Sigmoid colon (tissue), 7 donors: ENCODE measurements around the gene MRPL38. TPM values are rescaled to one million over a fixed set of nuclear protein-coding genes. Genes with fewer than 3 reads are reported as not detected.
"Not testable (repeated sequence)": the region's sequence is repeated elsewhere in the genome, so short reads cannot be mapped to it uniquely, and the experiment has no call there.

Experiments
- DNase-seq: peaks from one replicate; pipeline ENCODE4 v3.0.0-alpha.2; 2019
- H3K27ac ChIP-seq, 4 donors: fragments of 200-600 bp; sonication (generic); one replicate each; pipeline ENCODE4 v1.5.1; 2016 to 2019; ENCODE audit warnings: mild to moderate bottlenecking in 1 of 4
- H3K27me3 ChIP-seq, 3 donors: fragments of 200-600 bp; sonication (generic); one replicate each; pipeline ENCODE4 v1.5.1; 2019; ENCODE audit warnings: mild to moderate bottlenecking in 1 of 3
- H3K36me3 ChIP-seq, 4 donors: fragments of 200-600 bp; sonication (generic); one replicate each; pipeline ENCODE4 v1.5.1; 2016 to 2019
- H3K4me1 ChIP-seq, 4 donors: fragments of 200-600 bp; sonication (generic); one replicate each; pipeline ENCODE4 v1.5.1; 2017 to 2019
- H3K4me3 ChIP-seq, 4 donors: fragments of 200-600 bp; sonication (generic); one replicate each; pipeline ENCODE4 v1.5.1; 2017 to 2019; ENCODE audit warnings: mild to moderate bottlenecking in 2 of 4, moderate library complexity in 1 of 4
- H3K9me3 ChIP-seq, 4 donors: fragments of 200-600 bp in 3 of 4; sonication (generic) in 3 of 4; one replicate each; pipeline versions ENCODE4 v1.5.1 to v1.6.1; 2013 to 2019
- EP300 ChIP-seq, 4 donors: sonication (generic); formaldehyde crosslinking; IDR thresholded peaks; one replicate each; pipeline ENCODE4 v1.6.1; 2017; ENCODE audit warnings: antibody characterized with exemption in 4 of 4
- POLR2A ChIP-seq, 2 donors: fragments of 450-650 bp; IDR thresholded peaks; one replicate each; pipeline ENCODE4 v1.6.1; 2016; ENCODE audit warnings: antibody characterized with exemption in 2 of 2, mild to moderate bottlenecking in 2 of 2, moderate library complexity in 2 of 2
- POLR2AphosphoS5 ChIP-seq, 4 donors: sonication (generic); formaldehyde crosslinking; IDR thresholded peaks; one replicate each; pipeline ENCODE4 v1.6.1; 2017; ENCODE audit warnings: antibody characterized with exemption in 4 of 4
- WGBS, 2 donors: extraction: QIAGEN DNeasy Blood & Tissue Kit; methylation state at CpG; one replicate each; pipeline ENCODE4 v1.1.7; 2013; 5-methylcytosine and 5-hydroxymethylcytosine counted together
- intact Hi-C: fragments of 100-400 bp; cut with DNase I; formaldehyde crosslinking; loops from one replicate; pipeline ENCODE4 v1.15.1; 2023
- polyA plus RNA-seq, 3 donors: library from polyadenylated mRNA; stranded (reverse); fragments of 200-250 nt; gene quantifications; one replicate each; pipeline ENCODE4 v1.2.3, GENCODE V29; 2013
- total RNA-seq, 4 donors: library from RNA; depleted of rRNA; stranded (reverse); fragments of >200 nt; gene quantifications; one replicate each; pipeline ENCODE4 v1.1.0, GENCODE V29; 2016
- TF ChIP-seq, protein P1 (sequence below), 4 experiments: fragments of 450-650 bp in 3 of 4; fragments of 200-600 bp in 1 of 4; IDR thresholded peaks; one replicate each; pipeline ENCODE4 v1.5.1; 2016 to 2019; ENCODE audit warnings: antibody characterized with exemption in 4 of 4, mild to moderate bottlenecking in 3 of 4, moderate library complexity in 2 of 4
- donor health status: healthy with polysubstance abuse.
- donor health status: Bipolar disorder and iron deficiency.
- donor health status: healthy.

The MRPL38 gene
- total and polyA plus RNA-seq, 7 donors = 32.8 to 71.5 (median 50.6) TPM

DNA sequence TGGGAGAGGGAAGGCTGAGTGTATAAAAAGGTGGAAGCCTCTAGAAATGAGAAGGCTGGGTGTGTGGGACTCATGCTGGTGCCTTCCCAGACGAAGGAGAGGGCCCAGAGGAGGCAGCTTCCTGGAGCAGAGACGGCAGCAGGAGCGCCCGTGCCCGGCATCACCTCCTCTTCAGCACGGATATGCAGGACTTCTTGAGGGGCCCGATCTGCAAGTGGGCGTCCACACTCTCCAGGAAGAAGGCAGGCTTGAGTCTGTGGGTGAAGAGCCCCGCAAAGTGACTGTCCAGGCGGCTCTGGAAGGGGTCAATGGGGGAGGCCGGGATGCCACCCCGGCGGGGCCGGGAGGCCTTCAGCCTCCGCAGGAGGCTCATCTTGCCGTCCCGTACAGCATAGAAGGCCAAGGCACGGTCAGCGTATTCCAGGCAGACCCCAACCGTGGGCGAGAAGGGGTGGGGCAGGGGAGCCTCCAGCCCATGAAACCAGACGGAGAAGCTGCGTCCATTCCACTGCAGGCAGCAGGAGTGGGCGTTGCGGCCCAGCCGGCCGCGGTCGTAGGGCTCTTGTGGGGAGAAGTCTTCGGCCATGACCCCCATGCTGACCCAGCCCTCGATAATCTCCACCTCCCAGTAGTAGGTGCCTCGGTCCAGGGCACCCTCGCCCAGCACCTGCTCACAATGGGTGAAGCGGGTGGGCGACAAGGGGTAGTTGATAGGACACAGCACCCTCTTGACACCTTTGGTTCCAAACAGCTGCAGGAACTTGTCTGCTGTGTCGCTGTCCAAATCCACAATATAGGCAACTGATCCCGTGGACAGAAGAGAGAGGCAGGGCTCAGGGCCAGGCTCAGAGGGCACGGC is 30.1 kb downstream of the MRPL38 start:
- WGBS, 2 donors = 92 to 93% methylated on average over 38 of the region's 38 CpGs

DNA sequence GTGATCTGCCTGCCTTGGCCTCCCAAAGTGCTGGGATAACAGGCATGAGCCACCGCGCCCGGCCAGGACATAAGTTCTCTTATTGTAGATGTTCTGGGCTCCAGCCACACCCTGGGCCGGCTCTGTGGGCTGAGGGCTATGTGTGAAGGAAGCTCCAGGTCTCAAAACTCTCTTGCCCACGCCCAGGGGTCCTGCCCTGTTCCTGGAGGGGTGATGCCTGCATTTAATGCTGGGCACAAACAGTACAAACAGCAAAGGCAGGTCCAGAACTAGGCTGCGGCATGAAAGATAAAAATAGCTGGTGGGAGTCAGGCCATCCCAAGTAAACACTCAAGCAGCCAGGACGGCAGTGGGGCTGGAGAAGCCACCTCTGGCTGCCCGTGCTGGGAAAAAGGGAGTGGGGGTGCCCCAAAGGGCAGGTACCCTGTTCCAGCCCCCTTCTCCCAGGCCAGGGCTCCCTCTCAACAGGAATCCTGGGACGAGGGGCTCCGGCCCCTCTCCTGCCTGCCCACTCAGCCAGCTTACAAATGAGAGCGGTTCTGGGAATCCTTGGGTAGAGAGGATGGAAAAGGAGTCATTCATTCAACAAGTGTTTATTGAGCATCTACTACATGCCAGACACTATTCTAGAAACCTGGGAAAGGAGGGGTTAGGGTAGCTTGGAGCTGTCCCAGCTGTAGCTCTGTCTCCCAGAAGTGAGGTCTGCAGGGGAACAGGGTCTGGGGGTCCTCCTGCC is 30.9 kb downstream of the MRPL38 start:
- WGBS, 2 donors = 70 to 78% methylated on average over 11 of the region's 11 CpGs
- Histone ChIP-seq H3K4me3 (peak overlapping the region in 1 of 4 donors; percentile 9), H3K4me1 (peaks cover 5 to 81% (median 79%) of the 10 kb centered on the region in 4 donors), H3K36me3 (peaks cover 0 to 19% (median 12%) of the 10 kb centered on the region in 4 donors), H3K9me3 (no peaks in the 10 kb centered on the region), H3K27me3 (no peaks in the 10 kb centered on the region), H3K27ac (peak overlapping the region; percentile 95 to 98 (median 97))
- TF ChIP-seq, protein P1, sequence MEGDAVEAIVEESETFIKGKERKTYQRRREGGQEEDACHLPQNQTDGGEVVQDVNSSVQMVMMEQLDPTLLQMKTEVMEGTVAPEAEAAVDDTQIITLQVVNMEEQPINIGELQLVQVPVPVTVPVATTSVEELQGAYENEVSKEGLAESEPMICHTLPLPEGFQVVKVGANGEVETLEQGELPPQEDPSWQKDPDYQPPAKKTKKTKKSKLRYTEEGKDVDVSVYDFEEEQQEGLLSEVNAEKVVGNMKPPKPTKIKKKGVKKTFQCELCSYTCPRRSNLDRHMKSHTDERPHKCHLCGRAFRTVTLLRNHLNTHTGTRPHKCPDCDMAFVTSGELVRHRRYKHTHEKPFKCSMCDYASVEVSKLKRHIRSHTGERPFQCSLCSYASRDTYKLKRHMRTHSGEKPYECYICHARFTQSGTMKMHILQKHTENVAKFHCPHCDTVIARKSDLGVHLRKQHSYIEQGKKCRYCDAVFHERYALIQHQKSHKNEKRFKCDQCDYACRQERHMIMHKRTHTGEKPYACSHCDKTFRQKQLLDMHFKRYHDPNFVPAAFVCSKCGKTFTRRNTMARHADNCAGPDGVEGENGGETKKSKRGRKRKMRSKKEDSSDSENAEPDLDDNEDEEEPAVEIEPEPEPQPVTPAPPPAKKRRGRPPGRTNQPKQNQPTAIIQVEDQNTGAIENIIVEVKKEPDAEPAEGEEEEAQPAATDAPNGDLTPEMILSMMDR (IDR thresholded peaks at IDR 0.05) = no peak
- TF ChIP-seq POLR2AphosphoS5 (IDR thresholded peaks at IDR 0.05) = peak in 2 of 4 donors; percentile 17 to 31
- no peak for TF ChIP-seq EP300 (IDR thresholded peaks at IDR 0.05)
- intact Hi-C loops = no loop called here
- DNase-seq = no peak

More for the DNA sequence above, 30.1 kb downstream of the MRPL38 start:
- DNase-seq = no peak
- no peak for TF ChIP-seq POLR2AphosphoS5 (IDR thresholded peaks at IDR 0.05)
- no peak for TF ChIP-seq EP300 (IDR thresholded peaks at IDR 0.05)
- TF ChIP-seq, protein P1 (IDR thresholded peaks at IDR 0.05) = no peak
- no peak for TF ChIP-seq POLR2A (IDR thresholded peaks at IDR 0.05)
- H3K9me3 ChIP-seq = no peaks in the 10 kb centered on the region
- peak overlapping the region in 2 of 4 donors; percentile 62 to 92 for H3K4me3 ChIP-seq
- H3K27me3 ChIP-seq = no peaks in the 10 kb centered on the region
- peak overlapping the region; percentile 95 to 98 (median 97) for H3K27ac ChIP-seq
- H3K4me1 ChIP-seq = peaks cover 5 to 77% (median 74%) of the 10 kb centered on the region in 4 donors
- H3K36me3 ChIP-seq = peaks cover 0 to 19% (median 12%) of the 10 kb centered on the region in 4 donors
- intact Hi-C loops = loop anchor here (5.0 kb wide), 1 partner anchor 92 kb away; the partner anchor contains the start of gene UNK

DNA sequence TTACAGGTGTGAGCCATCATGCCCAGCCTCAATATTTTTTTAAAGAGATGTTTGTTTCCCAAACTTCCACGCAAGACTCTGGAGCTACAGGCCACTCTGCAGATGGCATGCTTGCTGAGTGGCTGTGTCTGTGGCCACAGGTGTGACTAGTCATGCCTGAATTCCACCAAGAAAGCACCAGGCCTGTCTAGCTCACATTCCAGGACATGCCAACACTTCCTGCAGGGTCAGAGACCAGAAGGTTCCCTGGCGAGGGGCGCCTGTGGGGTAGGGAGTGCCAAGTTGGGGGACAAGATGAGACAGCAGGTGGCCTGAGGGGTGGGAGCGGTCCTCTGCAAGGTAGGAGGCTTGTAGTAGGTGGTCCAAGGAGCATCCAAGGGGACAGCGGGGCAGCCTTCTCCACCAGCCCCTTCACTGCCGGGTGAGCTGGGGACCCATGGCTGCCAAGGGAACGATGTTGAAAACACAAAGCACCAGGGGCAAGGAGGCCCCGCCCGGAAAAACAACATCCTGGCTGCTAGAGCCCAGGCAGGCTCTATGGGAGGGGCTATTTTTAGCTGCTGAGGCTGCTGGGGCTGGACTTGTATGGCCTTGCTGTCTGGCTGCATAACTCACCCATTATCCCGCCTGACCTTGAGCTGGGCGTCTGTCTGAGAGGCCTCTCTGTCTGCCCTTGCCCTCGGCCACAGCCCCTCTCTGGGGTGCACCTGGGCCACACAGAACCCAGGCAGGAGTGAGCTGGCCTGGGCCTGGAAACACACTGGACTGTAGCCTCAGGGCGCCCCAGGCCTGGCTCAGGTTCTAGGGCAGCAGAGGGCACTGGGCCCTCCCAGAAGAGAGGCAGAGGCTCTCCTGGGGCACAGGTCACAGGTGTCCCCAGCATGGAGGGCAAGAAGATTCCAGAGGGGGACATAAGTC is 32.0 kb downstream of the MRPL38 start:
- H3K4me1 ChIP-seq = peaks cover 5 to 89% (median 82%) of the 10 kb centered on the region in 4 donors
- WGBS, 2 donors = 33 to 48% methylated on average over 13 of the region's 13 CpGs
- TF ChIP-seq POLR2AphosphoS5 (IDR thresholded peaks at IDR 0.05) (peak in 3 of 4 donors; percentile 74 to 78 (median 75)), POLR2A (IDR thresholded peaks at IDR 0.05) (peak in 1 of 2 donors; percentile 43), EP300 (IDR thresholded peaks at IDR 0.05) (peak in 2 of 4 donors; percentile 39 to 54)
- TF ChIP-seq, protein P1 (IDR thresholded peaks at IDR 0.05) = no peak
- H3K9me3 ChIP-seq = no peaks in the 10 kb centered on the region
- peak; percentile 95 for DNase-seq
- H3K36me3 ChIP-seq = peaks cover 0 to 19% (median 12%) of the 10 kb centered on the region in 4 donors
- H3K27ac ChIP-seq = peak overlapping the region; percentile 95 to 98 (median 97)
- no peaks in the 10 kb centered on the region for H3K27me3 ChIP-seq
- intact Hi-C loops = no loop called here
- peak overlapping the region in 1 of 4 donors; percentile 0 for H3K4me3 ChIP-seq

DNA sequence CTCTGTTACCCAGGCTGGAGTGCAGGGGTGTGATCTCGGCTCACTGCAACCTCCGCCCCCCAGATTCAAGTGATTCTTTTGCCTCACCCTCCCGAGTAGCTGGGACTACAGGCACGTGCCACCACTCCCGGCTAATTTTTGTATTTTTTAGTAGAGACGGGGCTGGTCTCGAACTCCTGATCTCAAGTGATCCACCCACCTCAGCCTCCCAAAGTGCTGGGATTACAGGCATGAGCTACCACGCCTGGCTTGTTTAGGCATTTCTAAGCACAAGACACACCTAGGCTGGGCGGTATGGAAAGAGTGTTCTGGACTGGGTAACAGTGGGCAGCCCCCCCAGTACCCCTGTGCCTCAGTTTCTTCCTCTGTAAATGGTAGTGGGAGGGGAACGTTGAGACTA is 34.5 kb downstream of the MRPL38 start:
- intact Hi-C loops = not testable (repeated sequence)
- WGBS, 2 donors = 78 to 82% methylated on average over 10 of the region's 10 CpGs

More for the DNA sequence above, 34.5 kb downstream of the MRPL38 start:
- Histone ChIP-seq H3K4me1 (peaks cover 5 to 72% (median 64%) of the 10 kb centered on the region in 4 donors), H3K36me3 (peaks cover 0 to 15% (median 12%) of the 10 kb centered on the region in 4 donors), H3K27ac (peak overlapping the region; percentile 95 to 98 (median 97)), H3K4me3 (peak overlapping the region in 3 of 4 donors; percentile 16 to 36 (median 31))
- not testable (repeated sequence) for H3K27me3 ChIP-seq, DNase-seq, H3K9me3 ChIP-seq
